ENCODE results near the gene THSD1.

DNA sequence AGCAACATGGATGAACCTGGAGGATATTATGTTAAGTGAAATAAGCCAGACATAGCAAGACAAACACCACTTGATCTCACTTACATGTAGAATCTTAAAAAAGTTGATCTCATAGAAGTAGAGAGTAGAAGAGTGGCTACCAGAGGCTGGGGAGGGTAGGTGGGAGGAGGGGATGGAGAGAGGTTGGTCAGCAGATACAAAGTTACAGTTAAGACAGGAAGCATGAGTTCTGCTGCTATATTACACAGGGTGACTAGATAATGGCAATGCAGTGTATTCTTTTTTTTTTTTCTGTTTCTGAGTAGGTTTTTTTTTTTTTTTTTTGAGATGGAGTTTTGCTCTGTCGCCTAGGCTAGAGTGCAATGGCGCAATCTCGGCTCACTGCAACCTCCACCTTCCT, 15.2 kb upstream of the THSD1 start:
- TF ChIP-seq POLR2AphosphoS5 (IDR thresholded peaks at IDR 0.05; ENCODE audit: low read depth, low read length) (no peak), SIN3A (IDR thresholded peaks at IDR 0.05; ENCODE audit: borderline replicate concordance, insufficient read depth, low read length) (no peak)
- TF ChIP-seq, protein P1, sequence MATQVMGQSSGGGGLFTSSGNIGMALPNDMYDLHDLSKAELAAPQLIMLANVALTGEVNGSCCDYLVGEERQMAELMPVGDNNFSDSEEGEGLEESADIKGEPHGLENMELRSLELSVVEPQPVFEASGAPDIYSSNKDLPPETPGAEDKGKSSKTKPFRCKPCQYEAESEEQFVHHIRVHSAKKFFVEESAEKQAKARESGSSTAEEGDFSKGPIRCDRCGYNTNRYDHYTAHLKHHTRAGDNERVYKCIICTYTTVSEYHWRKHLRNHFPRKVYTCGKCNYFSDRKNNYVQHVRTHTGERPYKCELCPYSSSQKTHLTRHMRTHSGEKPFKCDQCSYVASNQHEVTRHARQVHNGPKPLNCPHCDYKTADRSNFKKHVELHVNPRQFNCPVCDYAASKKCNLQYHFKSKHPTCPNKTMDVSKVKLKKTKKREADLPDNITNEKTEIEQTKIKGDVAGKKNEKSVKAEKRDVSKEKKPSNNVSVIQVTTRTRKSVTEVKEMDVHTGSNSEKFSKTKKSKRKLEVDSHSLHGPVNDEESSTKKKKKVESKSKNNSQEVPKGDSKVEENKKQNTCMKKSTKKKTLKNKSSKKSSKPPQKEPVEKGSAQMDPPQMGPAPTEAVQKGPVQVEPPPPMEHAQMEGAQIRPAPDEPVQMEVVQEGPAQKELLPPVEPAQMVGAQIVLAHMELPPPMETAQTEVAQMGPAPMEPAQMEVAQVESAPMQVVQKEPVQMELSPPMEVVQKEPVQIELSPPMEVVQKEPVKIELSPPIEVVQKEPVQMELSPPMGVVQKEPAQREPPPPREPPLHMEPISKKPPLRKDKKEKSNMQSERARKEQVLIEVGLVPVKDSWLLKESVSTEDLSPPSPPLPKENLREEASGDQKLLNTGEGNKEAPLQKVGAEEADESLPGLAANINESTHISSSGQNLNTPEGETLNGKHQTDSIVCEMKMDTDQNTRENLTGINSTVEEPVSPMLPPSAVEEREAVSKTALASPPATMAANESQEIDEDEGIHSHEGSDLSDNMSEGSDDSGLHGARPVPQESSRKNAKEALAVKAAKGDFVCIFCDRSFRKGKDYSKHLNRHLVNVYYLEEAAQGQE (IDR thresholded peaks at IDR 0.05; ENCODE audit: insufficient read depth in 1 of 2, low read depth in 2 of 2, low read length in 2 of 2) = no peak

Data from PFSK-1 (cell line).